ENCODE measurements around the gene PAQR8. TPM values are rescaled to one million over a fixed set of nuclear protein-coding genes. Genes with fewer than 3 reads are reported as not detected.

Gene PAQR8
- total RNA-seq, 2 experiments from 2014 or later, result 8.1 to 9.2 TPM

GRCh38 chr6:52341561-52342260 lies 20.2 kb upstream of the PAQR8 start:
- POLR2A ChIA-PET, result no interaction called here

GRCh38 chr6:52345311-52345710 lies 16.6 kb upstream of the PAQR8 start:
- CTCF ChIA-PET, result interaction anchor here (0.7 kb wide), 1 partner anchor 66 kb away, joined by 3 read pairs; no protein-coding TSS in a partner anchor
- POLR2A ChIA-PET, result interaction anchor here (0.6 kb wide), 1 partner anchor 29 kb away, joined by 8 read pairs; no protein-coding TSS in a partner anchor

More at GRCh38 chr6:52341561-52342260, 20.2 kb upstream of the PAQR8 start:
- CTCF ChIA-PET, result no interaction called here

GRCh38 chr6:52346503-52346902 lies 15.4 kb upstream of the PAQR8 start:
- ChIA-PET POLR2A (no interaction called here), CTCF (no interaction called here)

- ChIA-PET CTCF (no interaction called here), POLR2A (no interaction called here)
These were observed 14.1 kb upstream of the PAQR8 start for GRCh38 chr6:52347818-52348217.

- CTCF ChIA-PET, result interaction anchor here (0.6 kb wide), 1 partner anchor 36 kb away, joined by 4 read pairs; no protein-coding TSS in a partner anchor
- POLR2A ChIA-PET, result no interaction called here
These were observed 10.1 kb upstream of the PAQR8 start for GRCh38 chr6:52351879-52352238.

- ChIA-PET POLR2A (no interaction called here), CTCF (interaction anchor here (0.6 kb wide), 1 partner anchor 37 kb away, joined by 4 read pairs; no protein-coding TSS in a partner anchor)
These were observed 9.5 kb upstream of the PAQR8 start for GRCh38 chr6:52352239-52353018.

- CTCF ChIA-PET, result no interaction called here
- POLR2A ChIA-PET, result interaction anchor here (0.7 kb wide), 1 partner anchor 49 kb away, joined by 4 read pairs; no protein-coding TSS in a partner anchor
These were observed 5.9 kb upstream of the PAQR8 start for GRCh38 chr6:52356017-52356416.

GRCh38 chr6:52359403-52359802 lies 2.5 kb upstream of the PAQR8 start:
- POLR2A ChIA-PET, result no interaction called here

GRCh38 chr6:52360028-52360427 lies 1.9 kb upstream of the PAQR8 start:
- ChIA-PET CTCF (no interaction called here), POLR2A (no interaction called here)

More at GRCh38 chr6:52359403-52359802, 2.5 kb upstream of the PAQR8 start:
- CTCF ChIA-PET, result no interaction called here

- CTCF ChIA-PET, result no interaction called here
- POLR2A ChIA-PET, result no interaction called here
These were observed 1.1 kb upstream of the PAQR8 start for GRCh38 chr6:52360601-52361413.

- ChIA-PET CTCF (interaction anchor here (0.8 to 2.5 kb wide), 4 partner anchors 10 to 77 kb away, joined by 4 to 16 read pairs (median 8); partner anchors contain the start of gene MCM3), POLR2A (interaction anchor here (0.7 to 1.5 kb wide), 8 partner anchors 25 to 78 kb away, joined by 3 to 22 read pairs (median 6); partner anchors contain the start of gene MCM3)
These were observed 472 bp upstream of the PAQR8 start for GRCh38 chr6:52361414-52361944.

- CTCF ChIA-PET, result interaction anchor here (0.6 to 2.5 kb wide), 13 partner anchors 9 to 215 kb away, joined by 3 to 16 read pairs (median 3); partner anchors contain the start of gene MCM3
- POLR2A ChIA-PET, result interaction anchor here (0.6 to 1.5 kb wide), 11 partner anchors 9 to 79 kb away, joined by 3 to 22 read pairs (median 4); partner anchors contain the start of gene MCM3
These were observed 684 bp downstream of the PAQR8 start for GRCh38 chr6:52362443-52363227.

GRCh38 chr6:52363228-52363867 lies 1.4 kb downstream of the PAQR8 start:
- CTCF ChIA-PET, result interaction anchor here (0.9 to 2.5 kb wide), 9 partner anchors 8 to 79 kb away, joined by 3 to 16 read pairs (median 6); partner anchors contain the start of gene MCM3
- POLR2A ChIA-PET, result interaction anchor here (1.2 to 1.5 kb wide), 2 partner anchors 26 to 27 kb away, joined by 4 read pairs; no protein-coding TSS in a partner anchor

GRCh38 chr6:52364480-52365166 lies 2.7 kb downstream of the PAQR8 start:
- CTCF ChIA-PET, result interaction anchor here (1.1 to 2.0 kb wide), 3 partner anchors 12 to 100 kb away, joined by 3 to 6 read pairs (median 5); no protein-coding TSS in a partner anchor
- POLR2A ChIA-PET, result no interaction called here

- CTCF ChIA-PET, result interaction anchor here (1.1 kb wide), 1 partner anchor 101 kb away, joined by 3 read pairs; no protein-coding TSS in a partner anchor
- POLR2A ChIA-PET, result no interaction called here
These were observed 3.4 kb downstream of the PAQR8 start for GRCh38 chr6:52365317-52365716.

GRCh38 chr6:52365866-52366540 lies 4.1 kb downstream of the PAQR8 start:
- ChIA-PET CTCF (no interaction called here), POLR2A (no interaction called here)

GRCh38 chr6:52368002-52368401 lies 6.1 kb downstream of the PAQR8 start:
- POLR2A ChIA-PET, result no interaction called here
- CTCF ChIA-PET, result no interaction called here

Measured in activated CD8-positive, alpha-beta memory T cell treated with anti-CD3 and anti-CD28 coated beads for 36 hours (primary cell).